Measurements from ENCODE around the gene RALB.

DNA sequence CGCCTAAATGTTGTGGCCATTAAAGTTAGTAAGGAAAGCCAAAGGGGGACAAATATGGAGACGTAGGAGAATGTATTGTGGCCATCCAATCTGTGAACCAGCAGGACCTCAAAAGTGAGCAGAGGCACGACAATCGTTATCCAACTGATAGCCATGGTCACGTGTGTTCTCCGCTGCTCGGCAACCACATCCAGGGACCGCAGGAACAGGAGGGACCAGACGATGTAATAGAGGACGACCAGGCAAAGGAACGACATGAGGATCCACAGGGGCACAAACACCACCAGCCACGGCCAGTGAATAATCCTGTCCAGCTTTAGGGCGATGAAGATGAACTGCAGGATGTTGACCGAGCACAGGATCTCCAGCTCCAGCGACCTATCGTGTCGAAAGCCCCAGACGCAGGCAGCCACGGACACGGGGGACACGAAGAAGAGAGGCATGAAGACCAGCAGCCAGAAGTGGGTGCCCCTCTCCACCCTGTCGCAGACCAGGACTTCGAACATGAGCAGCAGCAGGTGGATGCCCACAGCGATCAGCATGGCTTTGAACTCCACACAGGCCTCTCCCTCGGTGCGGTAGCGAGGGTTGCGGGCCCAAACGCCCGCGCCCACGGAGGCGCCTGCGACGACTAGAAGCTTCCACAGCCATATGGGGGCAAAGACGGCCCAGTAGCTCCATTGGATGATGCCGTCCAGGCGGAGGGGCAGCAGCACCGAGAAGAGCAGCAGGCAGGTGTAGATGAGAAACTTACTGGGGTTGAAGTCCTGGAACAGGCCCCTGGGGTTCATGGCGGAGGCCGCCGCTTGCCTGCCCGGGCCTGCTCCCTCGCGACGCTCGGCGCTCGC is 30.2 kb upstream of the RALB start:
- TF ChIP-seq, protein P1, sequence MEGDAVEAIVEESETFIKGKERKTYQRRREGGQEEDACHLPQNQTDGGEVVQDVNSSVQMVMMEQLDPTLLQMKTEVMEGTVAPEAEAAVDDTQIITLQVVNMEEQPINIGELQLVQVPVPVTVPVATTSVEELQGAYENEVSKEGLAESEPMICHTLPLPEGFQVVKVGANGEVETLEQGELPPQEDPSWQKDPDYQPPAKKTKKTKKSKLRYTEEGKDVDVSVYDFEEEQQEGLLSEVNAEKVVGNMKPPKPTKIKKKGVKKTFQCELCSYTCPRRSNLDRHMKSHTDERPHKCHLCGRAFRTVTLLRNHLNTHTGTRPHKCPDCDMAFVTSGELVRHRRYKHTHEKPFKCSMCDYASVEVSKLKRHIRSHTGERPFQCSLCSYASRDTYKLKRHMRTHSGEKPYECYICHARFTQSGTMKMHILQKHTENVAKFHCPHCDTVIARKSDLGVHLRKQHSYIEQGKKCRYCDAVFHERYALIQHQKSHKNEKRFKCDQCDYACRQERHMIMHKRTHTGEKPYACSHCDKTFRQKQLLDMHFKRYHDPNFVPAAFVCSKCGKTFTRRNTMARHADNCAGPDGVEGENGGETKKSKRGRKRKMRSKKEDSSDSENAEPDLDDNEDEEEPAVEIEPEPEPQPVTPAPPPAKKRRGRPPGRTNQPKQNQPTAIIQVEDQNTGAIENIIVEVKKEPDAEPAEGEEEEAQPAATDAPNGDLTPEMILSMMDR (IDR thresholded peaks at IDR 0.05; ENCODE audit: low read depth, low read length, poor library complexity, severe bottlenecking), result no peak
- no peak for TF ChIP-seq EZH2phosphoT487 (IDR thresholded peaks at IDR 0.05; ENCODE audit: borderline replicate concordance, low read length)
